Adrenal gland (tissue), 5 donors: ENCODE measurements around the gene M1AP.

Experiments
- POLR2A ChIP-seq, 2 donors: fragments of 450-650 bp; IDR thresholded peaks; one replicate each; pipeline ENCODE4 v1.6.1; 2017; ENCODE audit warnings: antibody characterized with exemption in 2 of 2, mild to moderate bottlenecking in 2 of 2, moderate library complexity in 1 of 2
- TF ChIP-seq, protein P1 (sequence below), 6 experiments: fragments of 450-650 bp in 4 of 6; fragments of 200-600 bp in 2 of 6; sonication (generic) in 1 of 6; IDR thresholded peaks; 1 replicate in 5 of 6; 2 replicates in 1 of 6; pipeline versions ENCODE4 v1.5.1 to v1.8.0; 2016 to 2021; ENCODE audit warnings: antibody characterized with exemption in 6 of 6, mild to moderate bottlenecking in 2 of 6, moderate library complexity in 1 of 6
- donor health status: DM: no; HTN: no; CAD: no.

DNA sequence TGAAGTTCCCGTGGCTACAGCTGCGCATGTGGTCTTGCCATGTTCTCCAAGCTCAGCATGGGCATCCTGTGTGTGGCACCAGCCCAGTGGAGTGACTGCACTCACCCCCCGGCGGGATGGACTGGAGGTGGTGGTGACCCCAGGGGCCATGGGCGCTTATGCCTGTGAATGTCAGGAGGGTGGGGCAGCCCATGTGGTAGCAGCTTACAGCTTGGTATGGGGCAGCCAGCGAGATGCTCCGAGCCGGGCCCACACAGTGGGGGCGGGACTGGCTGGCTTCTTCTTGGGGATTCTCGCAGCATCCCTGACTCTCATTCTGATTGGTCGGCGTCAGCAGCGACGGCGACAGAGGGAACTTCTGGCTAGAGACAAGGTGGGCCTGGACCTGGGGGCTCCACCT, 31.5 kb upstream of the M1AP start:
- TF ChIP-seq, protein P1, sequence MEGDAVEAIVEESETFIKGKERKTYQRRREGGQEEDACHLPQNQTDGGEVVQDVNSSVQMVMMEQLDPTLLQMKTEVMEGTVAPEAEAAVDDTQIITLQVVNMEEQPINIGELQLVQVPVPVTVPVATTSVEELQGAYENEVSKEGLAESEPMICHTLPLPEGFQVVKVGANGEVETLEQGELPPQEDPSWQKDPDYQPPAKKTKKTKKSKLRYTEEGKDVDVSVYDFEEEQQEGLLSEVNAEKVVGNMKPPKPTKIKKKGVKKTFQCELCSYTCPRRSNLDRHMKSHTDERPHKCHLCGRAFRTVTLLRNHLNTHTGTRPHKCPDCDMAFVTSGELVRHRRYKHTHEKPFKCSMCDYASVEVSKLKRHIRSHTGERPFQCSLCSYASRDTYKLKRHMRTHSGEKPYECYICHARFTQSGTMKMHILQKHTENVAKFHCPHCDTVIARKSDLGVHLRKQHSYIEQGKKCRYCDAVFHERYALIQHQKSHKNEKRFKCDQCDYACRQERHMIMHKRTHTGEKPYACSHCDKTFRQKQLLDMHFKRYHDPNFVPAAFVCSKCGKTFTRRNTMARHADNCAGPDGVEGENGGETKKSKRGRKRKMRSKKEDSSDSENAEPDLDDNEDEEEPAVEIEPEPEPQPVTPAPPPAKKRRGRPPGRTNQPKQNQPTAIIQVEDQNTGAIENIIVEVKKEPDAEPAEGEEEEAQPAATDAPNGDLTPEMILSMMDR (IDR thresholded peaks at IDR 0.05), result no peak
- no peak for TF ChIP-seq POLR2A (IDR thresholded peaks at IDR 0.05)
